ENCODE results near the gene TULP1.
A peak's percentile ranks its signal among the peaks of the same experiment; 100 is the strongest.
"Not testable (repeated sequence)": the region's sequence is repeated elsewhere in the genome, so short reads cannot be mapped to it uniquely, and the experiment has no call there.

The TULP1 gene

GRCh38 chr6:35512740-35513139 lies at the start of gene TULP1:
Gene TULP1, minus strand, starts transcription at chr6:35512896. Its CDS starts 38 bp downstream, at chr6:35512858.
- FAIRE-seq (no peak), DNase-seq (ENCODE audit: low spot score) (no peak)

- no peak for DNase-seq (ENCODE audit: low spot score)
- FAIRE-seq: no peak
These were observed 49.4 kb upstream of the TULP1 start for GRCh38 chr6:35562060-35562459.

- FAIRE-seq (no peak), DNase-seq (ENCODE audit: low spot score) (no peak)
These were observed 48.4 kb upstream of the TULP1 start for GRCh38 chr6:35561113-35561512.

GRCh38 chr6:35558571-35558970 lies 45.9 kb upstream of the TULP1 start:
- no peak for FAIRE-seq
- no peak for DNase-seq (ENCODE audit: low spot score)

- FAIRE-seq: no peak
These were observed 44.5 kb upstream of the TULP1 start for GRCh38 chr6:35557239-35557638.

GRCh38 chr6:35554811-35555210 lies 42.1 kb upstream of the TULP1 start:
- no peak for FAIRE-seq
- no peak for DNase-seq (ENCODE audit: low spot score)

More at GRCh38 chr6:35557239-35557638, 44.5 kb upstream of the TULP1 start:
- DNase-seq (ENCODE audit: low spot score): no peak

GRCh38 chr6:35553315-35553714 lies 40.6 kb upstream of the TULP1 start:
- DNase-seq (ENCODE audit: low spot score) (no peak), FAIRE-seq (no peak)

- no peak for FAIRE-seq
- DNase-seq (ENCODE audit: low spot score): no peak
These were observed 39.7 kb upstream of the TULP1 start for GRCh38 chr6:35552285-35552917.

GRCh38 chr6:35550437-35550836 lies 37.7 kb upstream of the TULP1 start:
- FAIRE-seq: no peak
- DNase-seq (ENCODE audit: low spot score): no peak

GRCh38 chr6:35547676-35548075 lies 35.0 kb upstream of the TULP1 start:
- no peak for FAIRE-seq
- no peak for DNase-seq (ENCODE audit: low spot score)

- no peak for FAIRE-seq
- no peak for DNase-seq (ENCODE audit: low spot score)
These were observed 32.2 kb upstream of the TULP1 start for GRCh38 chr6:35544769-35545361.

- FAIRE-seq (no peak), DNase-seq (ENCODE audit: low spot score) (no peak)
These were observed 30.9 kb upstream of the TULP1 start for GRCh38 chr6:35543459-35544193.

GRCh38 chr6:35541836-35542235 lies 29.1 kb upstream of the TULP1 start:
- no peak for FAIRE-seq
- no peak for DNase-seq (ENCODE audit: low spot score)

- no peak for DNase-seq (ENCODE audit: low spot score)
- no peak for FAIRE-seq
These were observed 26.5 kb upstream of the TULP1 start for GRCh38 chr6:35539223-35539622.

GRCh38 chr6:35535847-35536246 lies 23.2 kb upstream of the TULP1 start:
- not testable (repeated sequence) for DNase-seq (ENCODE audit: low spot score); FAIRE-seq

GRCh38 chr6:35534407-35535170 lies 21.9 kb upstream of the TULP1 start:
- DNase-seq (ENCODE audit: low spot score): no peak
- FAIRE-seq: no peak

GRCh38 chr6:35533981-35534380 lies 21.3 kb upstream of the TULP1 start:
- DNase-seq (ENCODE audit: low spot score) (no peak), FAIRE-seq (no peak)

- no peak for DNase-seq (ENCODE audit: low spot score)
- no peak for FAIRE-seq
These were observed 19.4 kb upstream of the TULP1 start for GRCh38 chr6:35532126-35532525.

- FAIRE-seq: no peak
- DNase-seq (ENCODE audit: low spot score): no peak
These were observed 11.8 kb upstream of the TULP1 start for GRCh38 chr6:35524380-35525020.

GRCh38 chr6:35522660-35523658 lies 10.3 kb upstream of the TULP1 start:
- FAIRE-seq (no peak), DNase-seq (ENCODE audit: low spot score) (peak; percentile 16)

Measured in RCC 7860 (cell line).